ENCODE measurements around the gene UBE2F. TPM values are rescaled to one million over a fixed set of nuclear protein-coding genes. Genes with fewer than 3 reads are reported as not detected.

UBE2F gene
- total RNA-seq, 2 experiments from 2014 or later = 96.5 to 99.5 TPM

- ATAC-seq = no peak
Measured at GRCh38 chr2:238080518-238080917, 113.7 kb downstream of the UBE2F start.

GRCh38 chr2:238081150-238081549 lies 114.3 kb downstream of the UBE2F start:
- no peak overlapping the region for H3K27ac Mint-ChIP-seq
- ChIA-PET POLR2A (interaction anchor here (0.6 to 1.4 kb wide), 3 partner anchors 9 to 68 kb away, joined by 3 to 4 read pairs (median 3); no protein-coding TSS in a partner anchor), CTCF (interaction anchor here (1.2 to 1.4 kb wide), 2 partner anchors 19 to 34 kb away, joined by 3 read pairs; partner anchors contain the start of gene ESPNL)
- H3K4me1 Mint-ChIP-seq (ENCODE audit: low read depth) = peaks cover 7% of the 10 kb centered on the region
- peaks cover 87% of the 10 kb centered on the region for H3K36me3 Mint-ChIP-seq (ENCODE audit: low read depth)
- no peaks in the 10 kb centered on the region for H3K9me3 Mint-ChIP-seq
- intact Hi-C loops (cut with micrococcal nuclease) = no loop called here
- TF ChIP-seq CTCF (IDR thresholded peaks at IDR 0.05) = no peak
- no peak for DNase-seq
- ATAC-seq = no peak
- no peaks in the 10 kb centered on the region for H3K27me3 Mint-ChIP-seq
- H3K4me3 Mint-ChIP-seq = no peak overlapping the region

More at GRCh38 chr2:238080518-238080917, 113.7 kb downstream of the UBE2F start:
- ChIA-PET CTCF (interaction anchor here (1.2 kb wide), 1 partner anchor 20 kb away, joined by 3 read pairs; the partner anchor contains the start of gene ESPNL), POLR2A (interaction anchor here (0.7 to 1.4 kb wide), 2 partner anchors 8 to 12 kb away, joined by 3 to 4 read pairs; no protein-coding TSS in a partner anchor)
- no peak for DNase-seq
- TF ChIP-seq CTCF (IDR thresholded peaks at IDR 0.05) = no peak
- intact Hi-C loops (cut with micrococcal nuclease) = no loop called here
- Mint-ChIP-seq H3K4me3 (no peak overlapping the region), H3K36me3 (ENCODE audit: low read depth) (peaks cover 86% of the 10 kb centered on the region), H3K9me3 (no peaks in the 10 kb centered on the region), H3K27me3 (no peaks in the 10 kb centered on the region), H3K4me1 (ENCODE audit: low read depth) (peaks cover 7% of the 10 kb centered on the region), H3K27ac (no peak overlapping the region)

- no peak for TF ChIP-seq CTCF (IDR thresholded peaks at IDR 0.05)
- POLR2A ChIA-PET = interaction anchor here (1.4 kb wide), 1 partner anchor 9 kb away, joined by 4 read pairs; no protein-coding TSS in a partner anchor
- H3K9me3 Mint-ChIP-seq = no peaks in the 10 kb centered on the region
- intact Hi-C loops (cut with micrococcal nuclease) = no loop called here
- no peak overlapping the region for H3K4me3 Mint-ChIP-seq
- peaks cover 86% of the 10 kb centered on the region for H3K36me3 Mint-ChIP-seq (ENCODE audit: low read depth)
- CTCF ChIA-PET = interaction anchor here (1.4 kb wide), 1 partner anchor 34 kb away, joined by 3 read pairs; no protein-coding TSS in a partner anchor
- no peak for DNase-seq
- H3K4me1 Mint-ChIP-seq (ENCODE audit: low read depth) = peaks cover 6% of the 10 kb centered on the region
- ATAC-seq = no peak
- H3K27ac Mint-ChIP-seq = no peak overlapping the region
- no peaks in the 10 kb centered on the region for H3K27me3 Mint-ChIP-seq
Measured at GRCh38 chr2:238081561-238081960, 114.7 kb downstream of the UBE2F start.

GRCh38 chr2:238082151-238082550 lies 115.3 kb downstream of the UBE2F start:
- no peaks in the 10 kb centered on the region for H3K27me3 Mint-ChIP-seq
- H3K27ac Mint-ChIP-seq = no peak overlapping the region
- no peak for TF ChIP-seq CTCF (IDR thresholded peaks at IDR 0.05)
- ChIA-PET CTCF (interaction anchor here (1.4 kb wide), 1 partner anchor 35 kb away, joined by 3 read pairs; no protein-coding TSS in a partner anchor), POLR2A (no interaction called here)
- ATAC-seq = no peak
- peaks cover 3% of the 10 kb centered on the region for H3K4me1 Mint-ChIP-seq (ENCODE audit: low read depth)
- peaks cover 85% of the 10 kb centered on the region for H3K36me3 Mint-ChIP-seq (ENCODE audit: low read depth)
- no peak overlapping the region for H3K4me3 Mint-ChIP-seq
- DNase-seq = no peak
- no peaks in the 10 kb centered on the region for H3K9me3 Mint-ChIP-seq
- intact Hi-C loops (cut with micrococcal nuclease) = no loop called here

GRCh38 chr2:238082827-238083226 lies 116.0 kb downstream of the UBE2F start:
- H3K4me1 Mint-ChIP-seq (ENCODE audit: low read depth) = no peaks in the 10 kb centered on the region
- H3K36me3 Mint-ChIP-seq (ENCODE audit: low read depth) = peaks cover 83% of the 10 kb centered on the region
- no peak for TF ChIP-seq CTCF (IDR thresholded peaks at IDR 0.05)
- intact Hi-C loops (cut with micrococcal nuclease) = no loop called here
- DNase-seq = no peak
- no peak overlapping the region for H3K4me3 Mint-ChIP-seq
- POLR2A ChIA-PET = no interaction called here
- CTCF ChIA-PET = no interaction called here
- H3K27ac Mint-ChIP-seq = no peak overlapping the region
- ATAC-seq = no peak
- H3K27me3 Mint-ChIP-seq = no peaks in the 10 kb centered on the region
- no peaks in the 10 kb centered on the region for H3K9me3 Mint-ChIP-seq
